Activated T-cell treated with anti-CD3 and anti-CD28 coated beads, Interleukin-2, amount 50 U/mL, for 72 hours (primary cell): ENCODE measurements around the gene ANKRD65. TPM values are rescaled to one million over a fixed set of nuclear protein-coding genes. Genes with fewer than 3 reads are reported as not detected.
A peak's percentile ranks its signal among the peaks of the same experiment; 100 is the strongest.
"Not testable (repeated sequence)": the region's sequence is repeated elsewhere in the genome, so short reads cannot be mapped to it uniquely, and the experiment has no call there.

Source experiments
- ATAC-seq, 2 donors: fragments of 150-1000 bp; cut with Tn5 transposase; replicated peaks in 1 of 2; 2 replicates each; pipeline ENCODE4 v1.10.0; 2021; ENCODE audit warnings: moderate library complexity in 2 of 2, mild to moderate bottlenecking in 1 of 2
- DNase-seq, 2 donors: peaks; one replicate each; pipeline ENCODE4 v3.0.0; 2021 to 2022; ENCODE audit warnings: mixed read lengths in 1 of 2
- H3K27ac Mint-ChIP-seq: one replicate; pipeline ENCODE4 v1.8.0; 2022; ENCODE audit warnings: mild to moderate bottlenecking, moderate library complexity, mixed read lengths
- H3K27me3 Mint-ChIP-seq: one replicate; pipeline ENCODE4 v1.8.0; 2022; ENCODE audit warnings: low read depth, mixed read lengths
- H3K36me3 Mint-ChIP-seq, 2 donors: one replicate each; pipeline ENCODE4 v1.8.0; 2022; ENCODE audit warnings: mixed read lengths in 2 of 2, mild to moderate bottlenecking in 1 of 2; ENCODE audit not compliant: insufficient read depth in 2 of 2
- H3K4me1 Mint-ChIP-seq: one replicate; pipeline ENCODE4 v1.8.0; 2022; ENCODE audit warnings: low read depth, mixed read lengths
- H3K4me3 Mint-ChIP-seq, 2 donors: one replicate each; pipeline ENCODE4 v1.8.0; 2022; ENCODE audit warnings: mild to moderate bottlenecking in 2 of 2, mixed read lengths in 2 of 2, moderate library complexity in 2 of 2
- H3K9me3 Mint-ChIP-seq, 2 donors: one replicate each; pipeline ENCODE4 v1.8.0; 2022; ENCODE audit warnings: mixed read lengths in 2 of 2
- total RNA-seq, 2 donors: library from RNA; stranded (reverse); gene quantifications; one replicate each; pipeline ENCODE4 v1.2.3, GENCODE V29; 2022

The ANKRD65 gene
- total RNA-seq, result under 1 TPM in 1 of 2 donors, not detected in 1; 0.17 TPM

DNA sequence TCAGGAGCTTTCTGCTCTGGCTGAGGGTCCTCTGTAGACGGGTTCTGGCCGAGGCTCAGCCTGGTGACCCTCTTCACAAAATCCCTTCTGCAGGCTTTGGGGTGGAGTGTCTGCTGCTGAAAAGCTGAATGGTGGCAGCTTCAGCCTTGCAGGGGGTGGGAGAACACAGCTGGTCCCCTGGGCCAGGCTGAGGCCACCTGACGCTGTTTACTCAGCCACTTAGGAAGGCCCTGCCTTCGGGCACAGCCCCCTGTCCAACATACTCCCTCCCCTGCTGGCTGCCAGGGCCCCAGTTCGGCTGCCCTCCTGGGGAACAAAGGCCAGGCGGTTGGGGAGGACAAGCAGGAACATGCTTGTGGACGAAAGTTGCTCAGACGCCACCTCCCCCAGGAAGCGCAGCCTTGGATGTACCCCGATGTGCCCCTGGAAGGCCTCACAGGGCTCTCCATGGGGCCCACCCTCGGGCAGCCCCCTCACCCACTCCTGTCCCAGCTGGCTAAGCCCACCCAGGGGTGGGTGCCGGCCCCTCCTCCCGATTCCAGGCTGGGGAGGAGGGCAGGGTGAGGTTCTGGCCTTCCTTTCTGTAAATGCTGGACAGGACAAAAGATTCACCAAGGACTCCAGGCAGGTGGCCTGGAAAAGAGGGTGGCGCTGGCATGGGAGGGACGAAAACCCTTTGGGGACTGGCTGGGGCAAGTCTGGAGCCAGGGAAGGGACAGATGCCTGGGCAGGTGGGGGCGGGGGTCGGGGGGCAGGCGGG is at the start of gene ANKRD65:
ANKRD65 (minus strand) TSS at position 130 of the 760 bp plus-strand sequence. CDS start 271 bp downstream, outside the sequence.
- Mint-ChIP-seq H3K36me3 (no peaks in the 10 kb centered on the region), H3K9me3 (no peaks in the 10 kb centered on the region), H3K4me3 (peak within 1 kb of the TSS; percentile 11 to 30), H3K27me3 (peaks cover 12% of the 10 kb centered on the region), H3K27ac (no peak within 1 kb of the TSS), H3K4me1 (peaks cover 29% of the 10 kb centered on the region)
- ATAC-seq, result no peak
- no peak for DNase-seq

DNA sequence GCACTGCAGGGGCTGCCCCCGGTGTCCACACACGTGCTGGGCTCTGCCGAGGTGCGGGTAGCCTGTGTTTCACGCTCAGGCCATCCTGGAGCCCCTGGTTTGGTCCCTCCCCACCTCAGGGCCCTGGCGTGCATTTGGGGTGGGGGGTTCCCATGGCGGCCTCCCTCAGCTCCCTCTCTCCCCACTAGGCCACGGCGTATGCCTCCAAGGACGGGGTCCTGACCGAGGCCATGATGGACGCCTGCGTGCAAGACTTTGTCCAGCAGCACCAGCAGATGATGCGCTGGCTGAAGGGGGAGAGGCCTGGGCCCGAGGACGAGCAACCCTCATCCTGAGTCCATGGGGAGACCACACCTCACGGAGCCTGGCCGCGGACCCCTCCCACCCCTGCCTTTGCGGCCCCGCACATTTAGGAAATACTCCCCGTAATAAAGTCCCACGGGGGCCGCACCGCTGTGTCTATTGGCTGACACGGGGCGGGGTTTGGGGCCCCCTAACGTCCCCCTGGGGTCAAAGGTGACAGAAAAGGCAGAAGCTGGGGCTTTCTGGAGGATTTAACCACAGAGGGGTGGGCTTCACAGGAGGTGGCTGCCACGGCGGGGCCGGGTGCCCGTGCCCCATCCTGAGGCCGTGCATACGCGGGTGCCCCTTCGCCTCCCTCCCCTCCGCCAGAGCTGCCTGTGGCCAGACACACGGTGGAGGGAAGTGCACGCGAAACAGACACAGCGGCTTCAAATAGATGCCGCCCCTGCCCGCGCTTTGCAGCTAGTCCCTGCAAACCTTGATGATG is 47.3 kb upstream of the ANKRD65 start:
- H3K36me3 Mint-ChIP-seq, DNase-seq, H3K4me3 Mint-ChIP-seq, H3K27ac Mint-ChIP-seq, H3K27me3 Mint-ChIP-seq, ATAC-seq, H3K9me3 Mint-ChIP-seq: not testable (repeated sequence)
- H3K4me1 Mint-ChIP-seq, result peaks cover 27% of the 10 kb centered on the region

DNA sequence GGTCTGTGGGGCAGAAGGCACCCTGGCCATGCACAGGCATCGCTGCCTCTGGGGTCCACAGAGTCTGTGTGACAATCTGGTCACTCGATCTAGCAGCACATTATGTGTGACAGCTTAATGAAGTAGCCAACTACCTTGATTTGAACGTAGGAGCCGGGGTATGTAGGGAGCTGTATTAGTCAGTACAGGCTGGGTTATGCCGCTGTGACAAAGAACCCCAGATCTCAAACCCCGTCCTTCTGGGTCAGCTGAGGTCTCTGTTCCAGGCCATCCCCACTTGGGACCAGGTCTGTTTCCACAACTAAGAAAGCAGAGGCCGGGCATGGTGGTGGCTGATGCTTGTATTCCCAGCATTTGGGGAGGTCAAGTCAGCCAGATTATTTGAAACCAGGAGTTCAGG is 42.2 kb upstream of the ANKRD65 start:
- Mint-ChIP-seq H3K27ac (no peak overlapping the region), H3K36me3 (no peaks in the 10 kb centered on the region), H3K4me1 (no peaks in the 10 kb centered on the region), H3K27me3 (no peaks in the 10 kb centered on the region), H3K4me3 (no peak overlapping the region), H3K9me3 (no peaks in the 10 kb centered on the region)
- DNase-seq (no peak), ATAC-seq (no peak)

DNA sequence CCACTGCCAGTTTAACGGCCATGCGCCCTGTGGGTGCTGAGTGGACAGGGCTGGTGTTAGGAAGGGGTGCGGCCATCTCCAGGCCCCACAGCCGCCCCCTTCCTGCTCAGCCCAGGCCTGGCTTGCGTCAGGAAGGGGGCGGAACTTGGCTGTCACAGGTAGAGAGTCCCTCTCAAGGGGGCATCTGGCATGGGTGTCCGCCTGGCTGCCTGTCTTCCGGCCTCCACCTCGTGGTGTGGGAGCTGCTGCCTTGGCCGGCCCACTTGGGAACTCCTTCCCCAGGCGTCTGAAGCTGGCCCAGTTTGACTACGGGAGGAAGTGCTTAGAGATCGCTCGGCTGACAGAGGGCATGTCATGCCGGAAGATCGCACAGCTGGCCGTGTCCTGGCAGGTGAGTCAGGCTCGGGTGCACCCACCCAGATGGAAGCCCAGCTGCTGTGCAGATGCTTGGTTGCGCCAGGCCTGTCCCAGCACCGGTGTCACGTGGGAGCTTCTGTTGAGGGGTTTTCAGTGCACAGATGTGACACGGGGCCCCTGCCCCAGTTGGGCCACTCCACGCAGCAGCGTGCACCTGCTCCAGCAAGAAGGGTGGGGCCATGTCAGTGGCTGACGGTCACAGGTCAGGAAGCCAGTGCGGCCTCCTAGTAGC is 41.4 kb upstream of the ANKRD65 start:
- H3K27ac Mint-ChIP-seq, result no peak overlapping the region
- no peaks in the 10 kb centered on the region for H3K9me3 Mint-ChIP-seq
- H3K36me3 Mint-ChIP-seq, result no peaks in the 10 kb centered on the region
- no peaks in the 10 kb centered on the region for H3K4me1 Mint-ChIP-seq
- peak overlapping the region; percentile 45 to 67 for H3K4me3 Mint-ChIP-seq
- no peaks in the 10 kb centered on the region for H3K27me3 Mint-ChIP-seq
- DNase-seq (peak; percentile 14 to 22), ATAC-seq (peak; percentile 77)

DNA sequence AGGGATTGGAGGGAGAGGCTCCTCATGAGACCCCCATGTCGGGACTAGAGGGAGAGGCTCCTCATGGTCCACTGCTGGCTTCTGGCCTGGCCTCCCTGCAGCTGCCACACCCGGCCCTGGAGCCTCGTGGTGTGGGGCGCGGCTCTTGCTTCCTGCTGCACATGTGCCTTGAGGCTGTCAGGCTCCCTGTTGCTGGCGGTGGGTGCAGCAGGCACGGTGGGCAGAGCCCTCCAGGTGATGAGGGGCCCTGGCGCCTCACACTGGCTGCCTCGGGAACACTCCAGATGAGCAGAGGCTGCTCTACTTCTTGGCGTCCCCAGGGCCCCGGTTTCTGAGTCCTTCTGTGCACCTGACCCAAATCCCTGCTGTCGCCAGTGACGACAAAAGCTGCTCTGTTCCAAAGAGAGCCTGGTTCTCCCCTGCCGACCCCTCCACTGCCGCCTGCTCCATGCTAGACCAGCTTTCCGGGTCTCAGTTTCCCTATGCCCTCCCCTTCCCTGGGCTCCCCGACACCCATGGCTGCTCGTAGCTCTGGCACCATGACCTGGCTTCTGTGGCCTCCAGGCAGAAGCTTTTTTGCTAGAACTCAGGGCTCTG is 40.7 kb upstream of the ANKRD65 start:
- Mint-ChIP-seq H3K4me1 (no peaks in the 10 kb centered on the region), H3K9me3 (no peaks in the 10 kb centered on the region), H3K27ac (no peak overlapping the region), H3K4me3 (peak overlapping the region in 1 of 2 donors; percentile 67), H3K27me3 (no peaks in the 10 kb centered on the region), H3K36me3 (no peaks in the 10 kb centered on the region)
- DNase-seq (no peak), ATAC-seq (no peak)

DNA sequence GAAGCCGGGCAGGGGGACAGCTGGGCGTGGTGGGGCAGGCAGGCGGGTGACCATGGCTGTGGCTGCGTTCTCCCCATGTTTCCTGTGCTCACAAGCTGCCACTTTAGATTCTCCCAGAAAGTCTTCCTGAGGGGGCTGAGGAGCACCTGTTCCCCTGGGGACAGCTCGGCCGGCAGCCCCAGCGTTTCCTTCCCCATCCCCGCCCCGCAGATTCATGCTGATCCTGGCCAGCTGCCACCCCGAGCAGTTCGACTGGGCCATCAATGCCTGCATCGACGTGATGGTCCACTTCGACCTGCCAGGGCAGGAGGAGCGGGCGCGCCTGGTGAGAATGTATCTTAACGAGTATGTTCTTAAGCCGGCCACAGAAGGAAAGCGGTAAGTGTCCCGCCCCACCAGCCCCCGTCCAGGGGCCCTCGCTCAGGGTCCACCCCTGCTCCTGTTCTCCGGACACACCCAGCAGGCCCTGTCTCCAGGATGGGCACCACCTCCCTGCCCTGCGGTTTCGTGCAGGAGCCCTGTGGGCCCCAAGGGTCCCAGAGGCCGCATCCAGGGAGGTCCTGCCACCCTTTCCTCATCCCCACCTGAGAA is 39.6 kb upstream of the ANKRD65 start:
- ATAC-seq (no peak), DNase-seq (no peak)
- no peaks in the 10 kb centered on the region for H3K9me3 Mint-ChIP-seq
- H3K27me3 Mint-ChIP-seq, result no peaks in the 10 kb centered on the region
- H3K36me3 Mint-ChIP-seq, result no peaks in the 10 kb centered on the region
- H3K4me1 Mint-ChIP-seq, result no peaks in the 10 kb centered on the region
- H3K4me3 Mint-ChIP-seq, result no peak overlapping the region
- no peak overlapping the region for H3K27ac Mint-ChIP-seq

DNA sequence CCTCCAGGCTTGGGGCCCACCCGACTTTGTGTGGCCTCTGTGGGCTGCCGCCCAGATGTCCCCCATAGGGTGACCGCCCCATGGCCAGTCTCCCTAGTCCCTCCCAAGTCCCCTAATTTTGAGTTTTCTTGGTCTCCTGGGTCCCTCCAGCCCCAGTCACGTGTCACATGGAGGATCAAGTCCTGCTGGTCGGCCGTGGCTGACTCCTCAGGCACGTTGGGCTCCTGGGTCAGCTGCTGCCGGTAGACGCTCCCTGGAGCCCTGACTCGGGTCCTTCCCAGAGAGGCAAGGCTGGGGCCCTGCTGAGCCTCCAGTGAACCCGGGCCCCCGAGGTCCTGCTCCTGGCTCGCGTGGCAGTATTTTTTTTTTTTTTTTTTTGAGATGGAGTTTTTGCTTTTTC is 38.6 kb upstream of the ANKRD65 start:
- H3K4me3 Mint-ChIP-seq, H3K4me1 Mint-ChIP-seq, H3K36me3 Mint-ChIP-seq, DNase-seq, H3K9me3 Mint-ChIP-seq, ATAC-seq, H3K27ac Mint-ChIP-seq, H3K27me3 Mint-ChIP-seq: not testable (repeated sequence)

DNA sequence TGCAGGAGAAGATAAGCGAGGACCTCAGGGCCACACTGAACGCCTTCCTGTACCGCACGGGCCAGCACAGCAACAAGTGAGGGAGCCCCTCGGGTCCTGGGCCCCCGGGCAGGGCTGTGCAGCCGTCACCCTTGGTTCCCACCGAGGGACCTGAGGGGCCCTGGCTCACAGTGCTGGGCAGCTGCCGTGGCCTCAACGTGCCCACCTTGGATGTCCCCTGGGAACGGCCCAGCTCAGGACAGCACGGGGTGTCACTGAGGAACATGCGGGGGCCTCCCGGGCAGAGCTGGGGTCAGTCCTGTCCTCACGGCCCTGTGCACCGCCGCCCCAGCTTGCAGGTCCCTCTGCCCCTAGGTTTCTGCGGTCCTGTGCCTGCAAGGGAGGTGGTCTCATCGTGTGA is 38.1 kb upstream of the ANKRD65 start:
- not testable (repeated sequence) for H3K36me3 Mint-ChIP-seq, DNase-seq, H3K9me3 Mint-ChIP-seq, H3K4me1 Mint-ChIP-seq, ATAC-seq, H3K4me3 Mint-ChIP-seq, H3K27me3 Mint-ChIP-seq, H3K27ac Mint-ChIP-seq

DNA sequence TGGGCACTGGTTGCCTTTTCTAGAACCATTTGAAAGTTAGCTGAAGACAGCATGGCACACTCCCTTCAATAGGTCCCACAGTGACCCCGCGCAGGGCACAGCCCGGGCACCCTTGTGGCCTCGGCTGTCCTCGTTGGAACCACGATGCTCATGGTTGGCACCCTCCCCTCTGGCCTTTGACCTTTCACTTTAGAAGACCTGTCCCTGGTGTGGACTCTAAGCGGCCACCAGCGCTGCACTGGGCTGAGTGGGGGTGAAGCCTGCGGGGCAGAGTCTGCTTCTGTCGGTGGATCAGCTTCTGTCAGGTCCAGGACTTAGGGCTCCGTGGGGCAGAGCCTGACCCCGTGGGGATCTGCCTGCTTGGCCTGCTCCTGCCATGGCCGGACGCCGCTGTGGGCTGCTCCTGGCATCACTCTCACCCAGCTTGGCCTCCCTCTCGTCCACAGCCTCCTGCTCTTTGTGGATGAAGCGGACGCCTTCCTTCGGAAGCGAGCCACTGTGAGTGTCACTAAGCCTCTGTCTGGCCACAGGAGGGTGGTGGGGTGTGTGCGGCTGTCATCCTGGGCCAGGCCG is 35.7 kb upstream of the ANKRD65 start:
- not testable (repeated sequence) for H3K27me3 Mint-ChIP-seq, H3K4me3 Mint-ChIP-seq, DNase-seq, ATAC-seq, H3K4me1 Mint-ChIP-seq, H3K9me3 Mint-ChIP-seq, H3K36me3 Mint-ChIP-seq, H3K27ac Mint-ChIP-seq

DNA sequence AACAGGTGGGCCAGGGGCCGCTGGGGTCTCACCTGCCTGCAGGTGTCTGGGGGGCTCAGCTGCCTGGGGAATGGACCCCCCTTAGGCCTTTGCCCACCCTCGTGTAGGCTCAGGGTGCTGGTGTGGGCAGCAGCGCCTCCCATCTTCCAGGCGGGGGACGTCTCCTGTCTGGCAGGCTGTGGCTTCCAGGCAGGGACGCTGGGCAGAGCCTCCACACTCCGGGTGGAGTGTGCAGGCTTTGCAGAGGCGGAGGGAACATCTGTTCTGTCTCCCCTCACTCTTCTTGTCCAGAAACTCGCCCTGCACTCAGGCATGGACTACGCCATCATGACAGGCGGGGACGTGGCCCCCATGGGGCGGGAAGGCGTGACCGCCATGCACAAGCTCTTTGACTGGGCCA is 34.9 kb upstream of the ANKRD65 start:
- not testable (repeated sequence) for ATAC-seq, H3K27ac Mint-ChIP-seq, H3K4me3 Mint-ChIP-seq, DNase-seq, H3K27me3 Mint-ChIP-seq, H3K36me3 Mint-ChIP-seq, H3K4me1 Mint-ChIP-seq, H3K9me3 Mint-ChIP-seq

DNA sequence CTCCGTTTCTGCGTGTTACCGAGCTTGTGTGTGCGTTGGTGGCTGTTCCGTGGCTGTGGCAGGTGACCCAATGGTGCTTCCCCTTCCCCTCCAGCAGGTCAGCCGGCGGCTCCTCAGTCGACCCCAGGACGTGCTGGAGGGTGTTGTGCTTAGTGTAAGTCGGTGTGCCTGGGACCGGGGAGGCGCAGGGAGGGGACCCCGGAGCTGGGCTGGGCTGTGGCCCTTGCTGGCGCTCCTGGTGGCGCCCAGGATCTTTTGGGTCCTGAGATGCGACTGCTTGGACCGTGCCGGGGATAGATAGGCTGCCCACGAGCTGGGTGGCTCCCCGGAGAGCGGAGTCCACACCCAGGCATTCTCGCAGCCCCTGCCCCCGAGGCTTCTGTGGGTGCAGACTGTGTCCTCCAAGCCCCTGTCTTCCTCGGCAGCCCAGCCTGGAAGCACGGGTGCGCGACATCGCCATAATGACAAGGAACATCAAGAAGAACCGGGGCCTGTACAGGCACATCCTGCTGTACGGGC is 34.3 kb upstream of the ANKRD65 start:
- no peaks in the 10 kb centered on the region for H3K36me3 Mint-ChIP-seq
- DNase-seq (no peak), ATAC-seq (no peak)
- no peaks in the 10 kb centered on the region for H3K9me3 Mint-ChIP-seq
- H3K4me1 Mint-ChIP-seq, result no peaks in the 10 kb centered on the region
- no peaks in the 10 kb centered on the region for H3K27me3 Mint-ChIP-seq
- no peak overlapping the region for H3K4me3 Mint-ChIP-seq
- no peak overlapping the region for H3K27ac Mint-ChIP-seq

DNA sequence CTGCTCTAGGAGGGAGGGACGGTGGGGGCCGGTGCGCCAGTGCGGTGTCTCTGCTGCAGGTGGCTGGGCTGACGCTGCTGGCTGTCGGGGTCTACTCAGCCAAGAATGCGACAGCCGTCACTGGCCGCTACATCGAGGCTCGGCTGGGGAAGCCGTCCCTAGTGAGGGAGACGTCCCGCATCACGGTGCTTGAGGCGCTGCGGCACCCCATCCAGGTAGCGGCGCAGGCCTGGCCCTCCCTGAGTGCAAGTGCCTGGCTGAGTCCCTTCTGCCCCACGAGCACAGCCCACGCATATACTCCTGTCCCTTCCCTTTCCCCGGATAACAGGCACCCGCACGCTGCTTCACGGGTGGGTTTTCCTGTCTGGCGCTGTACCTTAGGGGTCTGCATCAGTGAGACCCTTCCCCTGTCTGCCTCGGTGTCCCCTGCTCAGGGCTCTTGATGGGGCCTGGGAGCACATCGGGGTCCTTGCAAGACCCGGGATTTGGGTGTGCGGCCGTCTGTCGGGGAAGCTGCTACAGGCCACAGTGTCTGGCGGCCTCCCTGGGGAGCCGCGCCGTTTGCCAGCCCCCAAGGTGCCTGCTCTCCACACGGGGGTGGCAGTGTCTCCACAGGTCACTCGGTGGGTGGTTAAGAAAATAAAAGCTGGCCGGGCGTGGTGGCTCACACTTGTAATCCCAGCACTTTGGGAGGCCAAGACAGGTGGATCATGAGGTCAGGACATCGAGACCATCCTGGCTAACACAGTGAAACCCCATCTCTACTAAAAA is 33.4 kb upstream of the ANKRD65 start:
- not testable (repeated sequence) for H3K36me3 Mint-ChIP-seq, ATAC-seq, H3K4me1 Mint-ChIP-seq, H3K9me3 Mint-ChIP-seq, H3K27ac Mint-ChIP-seq, H3K4me3 Mint-ChIP-seq, H3K27me3 Mint-ChIP-seq, DNase-seq
